NB4 (cell line): ENCODE results near the gene ZNF606.

Experiments
- POLR2A ChIP-seq: IDR thresholded peaks from 2 replicates; pipeline ENCODE4 v1.6.1; 2011; ENCODE audit warnings: mild to moderate bottlenecking; ENCODE audit not compliant: insufficient read length; ENCODE audit errors: extremely low read depth
- TF ChIP-seq, protein P1 (sequence below): IDR thresholded peaks from one replicate; pipeline ENCODE4 v1.5.1; 2012; ENCODE audit warnings: low read depth, low read length
- TF ChIP-seq, protein P2 (sequence below): IDR thresholded peaks from 2 replicates; pipeline ENCODE4 v1.6.1; 2011; ENCODE audit warnings: low read depth, low read length

DNA sequence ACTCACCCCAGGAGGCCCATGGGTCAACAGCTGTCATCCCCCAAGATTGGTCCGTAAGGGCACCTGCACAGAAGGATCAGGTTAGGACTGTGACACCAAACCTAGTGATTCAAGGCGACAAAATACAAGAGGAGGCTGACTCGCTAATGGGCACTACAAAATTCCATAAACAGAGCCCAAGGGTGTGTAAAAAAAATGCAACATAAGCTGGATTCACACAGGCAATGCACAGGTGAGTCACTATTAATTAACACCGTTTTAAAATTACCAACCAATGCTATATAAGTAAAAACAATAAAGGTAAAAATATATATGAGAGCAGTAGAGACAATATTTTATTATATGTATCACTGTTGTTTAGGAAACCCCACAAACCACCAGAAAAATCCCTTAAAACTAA is 1.9 kb downstream of the ZNF606 start:
- TF ChIP-seq POLR2A, result no peak
- TF ChIP-seq, protein P1, sequence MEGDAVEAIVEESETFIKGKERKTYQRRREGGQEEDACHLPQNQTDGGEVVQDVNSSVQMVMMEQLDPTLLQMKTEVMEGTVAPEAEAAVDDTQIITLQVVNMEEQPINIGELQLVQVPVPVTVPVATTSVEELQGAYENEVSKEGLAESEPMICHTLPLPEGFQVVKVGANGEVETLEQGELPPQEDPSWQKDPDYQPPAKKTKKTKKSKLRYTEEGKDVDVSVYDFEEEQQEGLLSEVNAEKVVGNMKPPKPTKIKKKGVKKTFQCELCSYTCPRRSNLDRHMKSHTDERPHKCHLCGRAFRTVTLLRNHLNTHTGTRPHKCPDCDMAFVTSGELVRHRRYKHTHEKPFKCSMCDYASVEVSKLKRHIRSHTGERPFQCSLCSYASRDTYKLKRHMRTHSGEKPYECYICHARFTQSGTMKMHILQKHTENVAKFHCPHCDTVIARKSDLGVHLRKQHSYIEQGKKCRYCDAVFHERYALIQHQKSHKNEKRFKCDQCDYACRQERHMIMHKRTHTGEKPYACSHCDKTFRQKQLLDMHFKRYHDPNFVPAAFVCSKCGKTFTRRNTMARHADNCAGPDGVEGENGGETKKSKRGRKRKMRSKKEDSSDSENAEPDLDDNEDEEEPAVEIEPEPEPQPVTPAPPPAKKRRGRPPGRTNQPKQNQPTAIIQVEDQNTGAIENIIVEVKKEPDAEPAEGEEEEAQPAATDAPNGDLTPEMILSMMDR, result no peak
- TF ChIP-seq, protein P2, sequence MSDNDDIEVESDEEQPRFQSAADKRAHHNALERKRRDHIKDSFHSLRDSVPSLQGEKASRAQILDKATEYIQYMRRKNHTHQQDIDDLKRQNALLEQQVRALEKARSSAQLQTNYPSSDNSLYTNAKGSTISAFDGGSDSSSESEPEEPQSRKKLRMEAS, result no peak
